HG02588 (cell line): ENCODE results near the gene REEP3.
"Not testable (repeated sequence)": the region's sequence is repeated elsewhere in the genome, so short reads cannot be mapped to it uniquely, and the experiment has no call there.

Experiments
- ATAC-seq: cut with Tn5 transposase; IDR thresholded peaks from one replicate; pipeline ENCODE4 v1.9.1; 2021; ENCODE audit warnings: mild to moderate bottlenecking, moderate library complexity; ENCODE audit not compliant: unreplicated experiment

The REEP3 gene

GRCh38 chr10:63661347-63661746, 140.1 kb downstream of the REEP3 start:
- ATAC-seq, result no peak

- no peak for ATAC-seq
Measured at GRCh38 chr10:63664341-63664885, 143.2 kb downstream of the REEP3 start.

- ATAC-seq, result not testable (repeated sequence)
Measured at GRCh38 chr10:63665006-63665580, 143.9 kb downstream of the REEP3 start.

- no peak for ATAC-seq
Measured at GRCh38 chr10:63665670-63666134, 144.5 kb downstream of the REEP3 start.

DNA sequence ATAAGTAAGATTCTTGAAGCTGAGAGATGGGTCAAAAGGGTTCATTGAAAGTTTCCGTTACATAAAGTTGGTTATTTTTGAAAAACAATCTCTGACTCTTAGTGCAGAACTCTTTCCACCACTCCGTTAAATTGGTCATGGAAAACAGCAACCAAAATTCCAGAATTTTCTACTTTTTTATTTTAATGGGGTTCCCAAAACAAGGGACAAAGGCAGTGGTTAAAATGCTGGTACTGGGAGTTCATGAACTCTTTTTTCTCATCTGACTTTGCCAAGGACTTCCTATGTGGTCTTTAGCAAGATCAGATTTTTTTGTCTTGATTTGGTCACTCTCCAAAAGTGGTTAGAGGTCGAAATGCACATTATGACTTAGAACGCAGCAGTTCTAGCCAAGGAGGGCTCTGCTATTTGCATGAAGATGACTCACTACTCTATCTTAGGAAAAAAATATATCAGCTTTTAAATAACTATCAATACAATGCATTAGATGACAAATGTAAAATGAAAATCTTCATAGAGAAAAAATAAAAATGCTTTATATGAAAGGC, 145.7 kb downstream of the REEP3 start:
- ATAC-seq, result peak; percentile 74

DNA sequence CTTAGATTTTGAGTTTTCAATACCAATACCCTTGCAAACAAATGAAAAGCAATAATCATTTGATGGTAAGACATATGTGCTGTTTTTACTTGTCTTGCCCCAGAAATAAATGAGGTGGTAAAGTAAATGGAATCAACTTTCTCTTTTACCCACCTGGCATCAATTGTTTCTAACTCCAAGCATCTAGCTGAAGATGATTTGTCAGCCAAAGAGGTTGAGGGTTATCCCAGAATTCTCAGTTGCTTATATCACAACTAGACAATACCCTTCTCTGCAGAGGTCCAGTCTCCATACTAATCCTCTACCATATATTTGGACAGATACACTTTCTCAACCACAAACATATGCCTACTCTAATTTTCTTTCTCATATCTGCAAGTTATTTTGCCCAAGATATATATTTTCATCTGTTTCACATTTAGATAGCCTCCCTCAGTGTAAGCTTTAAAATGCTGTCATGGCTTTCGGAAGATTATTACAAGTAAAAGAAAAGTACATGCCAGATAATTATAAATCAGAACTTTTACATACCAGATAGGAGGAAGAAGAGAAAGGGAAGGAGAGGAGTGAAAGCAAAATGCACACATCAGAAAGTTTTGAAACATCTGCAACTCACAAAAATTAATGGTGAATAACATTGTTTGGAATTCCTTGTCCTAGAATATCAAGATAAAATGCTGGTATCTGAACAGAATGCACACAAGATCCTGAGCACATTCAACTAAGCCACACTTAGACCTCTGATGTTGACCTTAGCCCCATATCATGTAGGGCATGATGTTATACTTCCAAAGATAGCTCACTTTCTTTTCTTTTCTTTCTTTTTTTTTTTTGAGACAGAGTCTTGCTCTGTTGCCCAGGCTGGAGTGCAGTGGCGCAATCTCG, 146.6 kb downstream of the REEP3 start:
- no peak for ATAC-seq

GRCh38 chr10:63670291-63670898, 149.2 kb downstream of the REEP3 start:
- peak; percentile 64 for ATAC-seq

GRCh38 chr10:63671317-63671937, 150.2 kb downstream of the REEP3 start:
- ATAC-seq, result no peak

DNA sequence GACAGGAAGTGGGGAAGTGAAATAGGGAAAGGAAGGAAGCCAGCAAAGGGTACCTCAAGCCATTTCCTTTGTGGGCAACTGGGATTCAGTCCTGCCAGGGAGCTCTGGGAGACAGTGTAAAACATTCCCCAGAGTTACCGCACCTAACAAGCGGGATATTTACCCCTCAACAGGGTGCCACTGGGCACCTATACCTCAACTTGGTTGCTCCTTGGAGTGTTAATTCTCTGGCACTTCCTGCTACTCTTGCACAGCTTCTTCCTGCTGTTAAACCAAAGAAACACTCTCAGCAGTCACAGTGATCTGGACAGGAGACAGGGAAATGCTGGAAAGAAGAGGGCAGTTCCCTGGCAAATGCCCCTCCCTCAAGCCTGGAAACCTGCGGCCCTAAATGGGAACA, 151.3 kb downstream of the REEP3 start:
- no peak for ATAC-seq

DNA sequence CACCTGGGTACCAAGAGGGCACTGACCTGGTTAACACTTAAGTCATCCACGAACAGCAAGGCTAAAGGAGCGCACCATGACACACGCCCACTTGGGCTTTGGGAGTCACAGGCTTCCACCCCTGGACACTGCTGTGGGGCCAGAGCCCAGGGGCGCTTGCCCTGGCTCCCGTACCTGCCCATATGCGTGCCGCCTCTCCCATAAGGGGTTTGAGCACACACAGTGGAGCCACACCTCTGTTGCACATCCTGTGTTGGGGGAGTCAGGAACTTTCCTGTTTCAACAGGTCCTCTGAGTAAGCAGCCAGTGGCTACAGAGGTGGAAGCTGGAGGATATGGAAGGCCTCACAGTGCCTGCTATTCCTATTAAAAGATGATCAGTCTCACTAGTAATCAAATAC, 152.0 kb downstream of the REEP3 start:
- no peak for ATAC-seq

- no peak for ATAC-seq
Measured at GRCh38 chr10:63673846-63674245, 152.6 kb downstream of the REEP3 start.
